Measurements from ENCODE around the gene DACT2.

Gene DACT2

DNA sequence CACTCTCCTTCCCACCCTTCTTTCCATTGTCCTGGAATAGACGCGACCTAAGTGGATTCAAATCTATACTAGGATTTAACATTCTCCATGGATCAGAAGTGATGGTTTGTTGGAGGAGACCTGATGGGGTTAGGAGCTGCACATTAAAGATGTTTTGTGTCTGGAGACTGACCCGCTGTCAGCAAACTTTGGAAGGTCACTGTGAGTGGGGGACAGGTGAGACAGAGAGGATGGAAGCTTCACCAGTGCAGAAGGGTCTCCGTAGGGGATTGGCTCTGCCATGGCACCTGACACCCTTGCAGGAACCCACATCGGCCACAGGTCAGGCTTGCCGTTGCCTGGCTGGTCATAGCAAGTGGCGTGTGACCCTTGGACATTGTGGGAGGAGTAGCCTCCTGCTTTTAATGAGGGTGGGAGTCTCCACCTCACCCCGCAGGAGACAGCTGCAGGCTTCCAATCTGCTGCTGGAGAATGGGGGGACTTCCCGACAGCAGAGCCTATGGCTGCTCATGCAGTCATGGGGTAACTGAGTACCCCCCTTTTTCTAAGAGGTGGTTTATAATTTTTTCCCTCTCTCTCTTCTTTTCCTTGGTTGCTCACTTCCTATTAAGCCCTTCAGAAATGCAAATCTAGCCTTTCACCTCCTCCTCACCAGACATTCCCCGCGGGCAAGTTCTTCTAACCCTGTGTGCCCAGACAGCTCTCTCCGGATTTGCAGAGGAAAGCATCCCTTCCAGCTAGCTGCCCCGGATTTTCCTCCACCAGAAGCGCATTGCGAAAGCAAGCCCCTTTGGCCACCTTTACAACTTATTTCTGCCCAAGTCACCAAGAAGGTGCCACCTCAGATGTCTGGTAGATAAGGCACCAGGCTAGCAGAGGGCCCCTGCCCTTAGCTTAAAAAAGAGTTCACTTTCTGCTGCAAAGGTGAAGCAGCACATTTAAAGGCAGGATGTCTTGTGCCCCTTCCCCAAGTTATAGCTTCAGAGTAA is 53.5 kb downstream of the DACT2 start:
- Histone ChIP-seq H3K36me3 (ENCODE audit: insufficient read depth, low read length) (no peaks in the 10 kb centered on the region), H3K27me3 (ENCODE audit: insufficient read depth, low read length, poor library complexity) (no peaks in the 10 kb centered on the region), H3K27ac (ENCODE audit: low read length) (no peak overlapping the region), H3K4me3 (ENCODE audit: low read depth in 1 of 2, low read length in 2 of 2) (no peak overlapping the region), H2AFZ (ENCODE audit: low read depth, low read length) (no peak overlapping the region), H3K9me3 (ENCODE audit: insufficient read depth, low read length, severe bottlenecking) (no peaks in the 10 kb centered on the region), H3K9ac (ENCODE audit: low read depth, low read length) (no peak overlapping the region), H3K79me2 (ENCODE audit: insufficient read depth, low read length) (no peaks in the 10 kb centered on the region), H4K20me1 (ENCODE audit: insufficient read depth, low read length) (no peaks in the 10 kb centered on the region), H3K4me1 (ENCODE audit: insufficient read depth, low read length) (no peaks in the 10 kb centered on the region), H3K4me2 (ENCODE audit: insufficient read depth, low read length) (no peak overlapping the region)
- TF ChIP-seq EZH2 (IDR thresholded peaks at IDR 0.05; ENCODE audit: borderline replicate concordance, low read depth, low read length, severe bottlenecking) = no peak
- ATAC-seq (ENCODE audit: insufficient read depth, low read depth) (no peak), DNase-seq (no peak)

DNA sequence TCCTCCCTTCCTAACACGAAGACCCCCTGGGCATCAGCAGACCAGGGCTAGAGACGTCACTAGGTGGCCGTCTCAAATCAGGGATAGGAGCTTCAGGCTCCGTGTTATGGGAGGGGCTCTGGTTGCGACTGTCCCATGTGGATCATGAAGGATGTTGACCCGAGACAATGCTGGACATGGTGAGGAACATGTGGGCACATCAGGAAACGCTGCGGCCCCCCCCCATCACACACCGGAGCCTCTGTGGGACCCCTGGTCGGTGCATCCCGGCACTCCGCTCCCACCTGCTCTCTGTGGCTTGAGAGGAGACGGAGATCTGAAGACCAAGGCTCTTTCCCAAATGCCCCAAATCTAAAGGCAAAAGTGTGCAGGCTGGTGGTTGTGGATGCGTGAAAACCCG is 54.2 kb downstream of the DACT2 start:
- ATAC-seq (ENCODE audit: insufficient read depth, low read depth) = no peak
- Histone ChIP-seq H3K27ac (ENCODE audit: low read length) (no peak overlapping the region), H3K4me2 (ENCODE audit: insufficient read depth, low read length) (no peak overlapping the region), H3K9ac (ENCODE audit: low read depth, low read length) (no peak overlapping the region), H4K20me1 (ENCODE audit: insufficient read depth, low read length) (no peaks in the 10 kb centered on the region), H3K4me3 (ENCODE audit: low read depth in 1 of 2, low read length in 2 of 2) (no peak overlapping the region), H3K9me3 (ENCODE audit: insufficient read depth, low read length, severe bottlenecking) (no peaks in the 10 kb centered on the region), H3K27me3 (ENCODE audit: insufficient read depth, low read length, poor library complexity) (no peaks in the 10 kb centered on the region), H2AFZ (ENCODE audit: low read depth, low read length) (no peak overlapping the region), H3K4me1 (ENCODE audit: insufficient read depth, low read length) (no peaks in the 10 kb centered on the region), H3K36me3 (ENCODE audit: insufficient read depth, low read length) (no peaks in the 10 kb centered on the region), H3K79me2 (ENCODE audit: insufficient read depth, low read length) (no peaks in the 10 kb centered on the region)
- TF ChIP-seq, protein P1, sequence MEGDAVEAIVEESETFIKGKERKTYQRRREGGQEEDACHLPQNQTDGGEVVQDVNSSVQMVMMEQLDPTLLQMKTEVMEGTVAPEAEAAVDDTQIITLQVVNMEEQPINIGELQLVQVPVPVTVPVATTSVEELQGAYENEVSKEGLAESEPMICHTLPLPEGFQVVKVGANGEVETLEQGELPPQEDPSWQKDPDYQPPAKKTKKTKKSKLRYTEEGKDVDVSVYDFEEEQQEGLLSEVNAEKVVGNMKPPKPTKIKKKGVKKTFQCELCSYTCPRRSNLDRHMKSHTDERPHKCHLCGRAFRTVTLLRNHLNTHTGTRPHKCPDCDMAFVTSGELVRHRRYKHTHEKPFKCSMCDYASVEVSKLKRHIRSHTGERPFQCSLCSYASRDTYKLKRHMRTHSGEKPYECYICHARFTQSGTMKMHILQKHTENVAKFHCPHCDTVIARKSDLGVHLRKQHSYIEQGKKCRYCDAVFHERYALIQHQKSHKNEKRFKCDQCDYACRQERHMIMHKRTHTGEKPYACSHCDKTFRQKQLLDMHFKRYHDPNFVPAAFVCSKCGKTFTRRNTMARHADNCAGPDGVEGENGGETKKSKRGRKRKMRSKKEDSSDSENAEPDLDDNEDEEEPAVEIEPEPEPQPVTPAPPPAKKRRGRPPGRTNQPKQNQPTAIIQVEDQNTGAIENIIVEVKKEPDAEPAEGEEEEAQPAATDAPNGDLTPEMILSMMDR (IDR thresholded peaks at IDR 0.05; ENCODE audit: borderline replicate concordance, extremely low read depth, low read length, poor library complexity, severe bottlenecking) = no peak
- TF ChIP-seq EZH2 (IDR thresholded peaks at IDR 0.05; ENCODE audit: borderline replicate concordance, low read depth, low read length, severe bottlenecking) = no peak
- DNase-seq = no peak

DNA sequence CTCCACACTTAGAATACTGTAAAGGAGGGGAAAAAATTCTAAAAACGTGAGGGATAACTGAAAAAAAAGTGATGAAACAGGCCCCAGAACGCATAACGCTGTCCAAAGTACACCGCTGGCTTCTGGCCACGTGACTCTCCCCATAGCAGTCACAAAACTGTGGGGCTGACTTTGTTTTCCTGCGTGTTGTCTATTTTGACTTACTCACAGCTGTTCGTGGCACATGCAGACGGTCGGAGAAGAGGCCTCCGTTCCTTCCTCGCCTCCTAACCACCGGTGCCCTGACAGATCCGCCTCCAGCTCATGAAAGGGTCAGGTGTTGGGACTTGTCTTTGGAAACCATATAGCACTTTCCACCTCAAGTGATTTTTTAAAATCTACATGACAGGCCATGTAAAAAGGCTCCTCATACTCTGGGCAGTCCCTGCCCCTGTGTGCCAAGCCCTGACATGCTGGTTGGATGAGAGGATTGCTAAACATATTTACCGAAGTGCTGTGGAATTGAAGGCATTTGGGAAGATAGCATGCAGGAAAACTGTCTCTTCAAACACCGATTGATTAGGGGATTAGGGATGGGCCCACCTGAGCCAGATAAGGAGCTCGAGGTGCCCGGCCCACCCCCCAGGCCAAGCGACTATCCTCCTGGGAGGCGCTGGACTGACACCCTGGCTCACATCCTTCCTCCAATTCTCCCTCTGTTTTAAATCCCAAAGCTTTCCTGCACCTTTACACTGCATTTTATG is 54.8 kb downstream of the DACT2 start:
- no peak overlapping the region for H3K9ac ChIP-seq (ENCODE audit: low read depth, low read length)
- no peak overlapping the region for H3K4me3 ChIP-seq (ENCODE audit: low read depth in 1 of 2, low read length in 2 of 2)
- no peaks in the 10 kb centered on the region for H3K4me1 ChIP-seq (ENCODE audit: insufficient read depth, low read length)
- no peak for DNase-seq
- H3K79me2 ChIP-seq (ENCODE audit: insufficient read depth, low read length) = no peaks in the 10 kb centered on the region
- no peak overlapping the region for H3K27ac ChIP-seq (ENCODE audit: low read length)
- no peaks in the 10 kb centered on the region for H3K27me3 ChIP-seq (ENCODE audit: insufficient read depth, low read length, poor library complexity)
- H3K4me2 ChIP-seq (ENCODE audit: insufficient read depth, low read length) = no peak overlapping the region
- H3K36me3 ChIP-seq (ENCODE audit: insufficient read depth, low read length) = no peaks in the 10 kb centered on the region
- ATAC-seq (ENCODE audit: insufficient read depth, low read depth) = no peak
- no peaks in the 10 kb centered on the region for H4K20me1 ChIP-seq (ENCODE audit: insufficient read depth, low read length)
- no peak overlapping the region for H2AFZ ChIP-seq (ENCODE audit: low read depth, low read length)
- no peaks in the 10 kb centered on the region for H3K9me3 ChIP-seq (ENCODE audit: insufficient read depth, low read length, severe bottlenecking)
- TF ChIP-seq, protein P1 (IDR thresholded peaks at IDR 0.05; ENCODE audit: borderline replicate concordance, extremely low read depth, low read length, poor library complexity, severe bottlenecking) = no peak
- TF ChIP-seq EZH2 (IDR thresholded peaks at IDR 0.05; ENCODE audit: borderline replicate concordance, low read depth, low read length, severe bottlenecking) = no peak
